HepG2 (cell line): ENCODE results near the gene NIPSNAP3A. TPM values are rescaled to one million over a fixed set of nuclear protein-coding genes. Genes with fewer than 3 reads are reported as not detected.

Source experiments
- ATAC-seq: fragments of 200-7000 bp; cut with Tn5 transposase; 3 replicates; pipeline ENCODE4 v1.9.1; 2020; ENCODE audit warnings: mild to moderate bottlenecking, moderate library complexity
- BruUV-seq: library from RNA; stranded (reverse); fragments of 400-500 nt; replicated peaks from 2 replicates; lab custom pipeline; 2021; lab: Mats Ljungman, UMichigan
- CTCF ChIA-PET: fragments of 300-600 bp; formaldehyde crosslinking; extraction: SDS; loops from one replicate; lab custom pipeline; 2021; ENCODE audit warnings: low total read pairs, inconsistent platforms, low intra/inter-chr PET ratio; lab: Yijun Ruan, JAX
- POLR2A ChIA-PET: fragments of 350-600 bp; sonication (Branson Sonifier 250); formaldehyde crosslinking; loops from one replicate; lab custom pipeline; 2020; ENCODE audit warnings: antibody characterized with exemption, inconsistent platforms; lab: Yijun Ruan, JAX
- DNase-seq: peaks from one replicate; pipeline ENCODE4 v3.0.0-alpha.2; 2015; ENCODE audit warnings: low spot score
- FAIRE-seq: peaks from 3 replicates; lab custom pipeline; 2011; peaks lifted over from hg19 to GRCh38; lab: Jason Lieb, UNC
- H2AFZ ChIP-seq: one replicate; pipeline ENCODE4 v1.6.1; 2011; ENCODE audit warnings: low read length, inconsistent platforms
- H3K27ac ChIP-seq: fragments of 300-600 bp; 3 replicates; pipeline ENCODE4 v1.8.0; 2011; ENCODE audit warnings: mixed run types, mild to moderate bottlenecking, mixed read lengths, low read length, inconsistent platforms; ENCODE audit not compliant: insufficient read depth; ENCODE audit errors: extremely low read length
- H3K27me3 ChIP-seq, 2 experiments: fragments of 200-600 bp in 1 of 2; 2 replicates in 1 of 2; 3 replicates in 1 of 2; pipeline versions ENCODE4 v1.6.0 to v1.8.0; 2011; ENCODE audit warnings: low read length in 2 of 2, mild to moderate bottlenecking in 2 of 2, moderate library complexity in 2 of 2, inconsistent platforms in 1 of 2; ENCODE audit not compliant: insufficient read depth in 2 of 2, control insufficient read depth in 1 of 2
- H3K36me3 ChIP-seq, 2 experiments: fragments of 200-600 bp in 1 of 2; replicated peaks in 1 of 2; 2 replicates in 1 of 2; 3 replicates in 1 of 2; pipeline versions ENCODE4 v1.5.1 to v1.8.0; 2011; ENCODE audit warnings: low read length in 2 of 2, inconsistent platforms in 1 of 2; ENCODE audit not compliant: insufficient read depth in 2 of 2, control insufficient read depth in 1 of 2
- H3K4me1 ChIP-seq: 2 replicates; pipeline ENCODE4 v1.5.1; 2012; ENCODE audit warnings: low read length, inconsistent platforms; ENCODE audit not compliant: insufficient read depth
- H3K4me2 ChIP-seq: 2 replicates; pipeline ENCODE4 v1.6.0; 2011; ENCODE audit warnings: low read depth, low read length, inconsistent platforms
- H3K4me3 ChIP-seq, 3 experiments: fragments of 200-600 bp in 1 of 3; sonication (generic), shearing (Covaris generic) in 1 of 3; replicated peaks in 1 of 3; 2 replicates each; pipeline ENCODE4 v1.5.1; 2011 to 2016; ENCODE audit warnings: low read length in 3 of 3, inconsistent platforms in 2 of 3, low read depth in 2 of 3, mild to moderate bottlenecking in 2 of 3, control low read depth in 1 of 3, mixed read lengths in 1 of 3; ENCODE audit not compliant: insufficient read depth in 1 of 3
- H3K79me2 ChIP-seq: one replicate; pipeline ENCODE4 v1.6.1; 2011; ENCODE audit warnings: low read length, inconsistent platforms; ENCODE audit not compliant: insufficient read depth
- H3K9ac ChIP-seq: 2 replicates; pipeline ENCODE4 v1.6.0; 2011; ENCODE audit warnings: mild to moderate bottlenecking, low read depth, low read length, inconsistent platforms; ENCODE audit not compliant: insufficient read depth
- H3K9me3 ChIP-seq: 2 replicates; pipeline ENCODE4 v1.5.1; 2012; ENCODE audit warnings: mild to moderate bottlenecking, low read length
- H4K20me1 ChIP-seq: 2 replicates; pipeline ENCODE4 v1.6.0; 2011; ENCODE audit warnings: inconsistent platforms, mild to moderate bottlenecking, low read length, moderate library complexity; ENCODE audit not compliant: insufficient read depth
- ESRRA ChIP-seq: sonication (generic); formaldehyde crosslinking; IDR thresholded peaks from 2 replicates; pipeline ENCODE4 v1.5.1; 2020; ENCODE audit warnings: mild to moderate bottlenecking, low read depth, missing genetic modification reagents
- FOXJ3 ChIP-seq: sonication (generic); formaldehyde crosslinking; IDR thresholded peaks from 2 replicates; pipeline ENCODE4 v1.4.0; 2020; ENCODE audit warnings: missing genetic modification reagents, mild to moderate bottlenecking, borderline replicate concordance
- MYC ChIP-seq: sonication (generic); formaldehyde crosslinking; IDR thresholded peaks from 2 replicates; pipeline ENCODE4 v1.9.0; 2021; ENCODE audit warnings: missing genetic modification reagents, borderline replicate concordance
- NCOA5 ChIP-seq: sonication (generic); formaldehyde crosslinking; IDR thresholded peaks from 2 replicates; pipeline ENCODE4 v1.4.0; 2020; ENCODE audit warnings: missing genetic modification reagents
- SOX6 ChIP-seq, 2 experiments: fragments of 450-650 bp in 1 of 2; sonication (generic) in 1 of 2; formaldehyde crosslinking in 1 of 2; IDR thresholded peaks; 2 replicates each; pipeline versions ENCODE4 v1.4.0 to v1.6.1; 2017 to 2020; ENCODE audit warnings: antibody characterized with exemption in 1 of 2, mild to moderate bottlenecking in 1 of 2, missing genetic modification reagents in 1 of 2
- SUZ12 ChIP-seq: fragments of 150-350 bp; IDR thresholded peaks from 2 replicates; pipeline ENCODE4 v1.6.1; 2014; ENCODE audit warnings: low read depth, low read length
- ZFYVE20 ChIP-seq: sonication (generic); formaldehyde crosslinking; IDR thresholded peaks from 2 replicates; pipeline ENCODE4 v1.8.0; 2023; ENCODE audit warnings: low read depth, mild to moderate bottlenecking, moderate library complexity, missing genetic modification reagents, borderline replicate concordance
- ZNF180 ChIP-seq: sonication (generic); formaldehyde crosslinking; IDR thresholded peaks from 2 replicates; pipeline ENCODE4 v1.4.0; 2020; ENCODE audit warnings: low read depth, missing genetic modification reagents, borderline replicate concordance
- ZNF484 ChIP-seq: sonication (generic); formaldehyde crosslinking; IDR thresholded peaks from 2 replicates; pipeline ENCODE4 v1.5.1; 2020; ENCODE audit warnings: mild to moderate bottlenecking, low read depth, missing genetic modification reagents, borderline replicate concordance
- ZNF619 ChIP-seq: sonication (generic); formaldehyde crosslinking; IDR thresholded peaks from 2 replicates; pipeline ENCODE4 v1.4.0; 2020; ENCODE audit warnings: mild to moderate bottlenecking, missing genetic modification reagents
- ZNF713 ChIP-seq: sonication (generic); formaldehyde crosslinking; IDR thresholded peaks from 2 replicates; pipeline ENCODE4 v1.4.0; 2020; ENCODE audit warnings: mild to moderate bottlenecking, missing genetic modification reagents
- WGBS: methylation state at CpG from one replicate; pipeline ENCODE4 v1.1.6; 2017; ENCODE audit warnings: low lambda C conversion rate; 5-methylcytosine and 5-hydroxymethylcytosine counted together
- in situ Hi-C: cut with HindIII; loops from 2 replicates; pipeline ENCODE4 v1.10.0; 2017; ENCODE audit warnings: low pct_unique_long_range_greater_than_20kb; ENCODE audit not compliant: extremely low pct_ligation_motif_present
- intact Hi-C: fragments of 100-400 bp; cut with micrococcal nuclease; formaldehyde crosslinking; loops from one replicate; pipeline ENCODE4 v1.10.0; 2022; ENCODE audit not compliant: unreplicated experiment
- polyA plus RNA-seq, 8 experiments: library from polyadenylated mRNA; depleted of rRNA in 3 of 8; stranded (reverse) in 7 of 8; unstranded in 1 of 8; fragments of >200 nt; fragmentation: Illumina TruSeq in 4 of 8; extraction: Trizol in 4 of 8; gene quantifications; 2 replicates each; pipeline versions ENCODE4 v1.2.1 to v1.2.3, GENCODE V29; 2011 to 2016; ENCODE audit warnings: low read depth in 4 of 8, missing spikeins in 1 of 8, mixed read lengths in 1 of 8; ENCODE audit not compliant: insufficient read depth in 1 of 8
- total RNA-seq, 5 experiments: library from RNA; depleted of rRNA; stranded (reverse); fragments of >200 nt; fragmentation: Illumina TruSeq; extraction: Trizol; gene quantifications; 2 replicates each; pipeline ENCODE4 v1.2.3, GENCODE V29; 2016; ENCODE audit warnings: low read depth in 1 of 5
- TF ChIP-seq, protein P1 (sequence below): sonication (generic); formaldehyde crosslinking; IDR thresholded peaks from 2 replicates; pipeline ENCODE4; 2020; ENCODE audit warnings: missing genetic modification reagents, mild to moderate bottlenecking, borderline replicate concordance
- TF ChIP-seq, protein P2 (sequence below): sonication (generic); formaldehyde crosslinking; IDR thresholded peaks from 2 replicates; pipeline ENCODE4 v1.4.0; 2020; ENCODE audit warnings: missing genetic modification reagents
- TF ChIP-seq, protein P3 (sequence below): sonication (generic); formaldehyde crosslinking; IDR thresholded peaks from 2 replicates; pipeline ENCODE4 v1.4.0; 2020; ENCODE audit warnings: mild to moderate bottlenecking, missing genetic modification reagents
- TF ChIP-seq, protein P4 (sequence below): sonication (generic); formaldehyde crosslinking; IDR thresholded peaks from 2 replicates; pipeline ENCODE4 v1.4.0; 2020; ENCODE audit warnings: mild to moderate bottlenecking, missing genetic modification reagents

Gene NIPSNAP3A
- total and polyA plus RNA-seq, 2 of the 13 experiments (the other 11 are each of a cell fraction or from before 2014, with no cell fraction given): 13.7 to 14.6 TPM

DNA sequence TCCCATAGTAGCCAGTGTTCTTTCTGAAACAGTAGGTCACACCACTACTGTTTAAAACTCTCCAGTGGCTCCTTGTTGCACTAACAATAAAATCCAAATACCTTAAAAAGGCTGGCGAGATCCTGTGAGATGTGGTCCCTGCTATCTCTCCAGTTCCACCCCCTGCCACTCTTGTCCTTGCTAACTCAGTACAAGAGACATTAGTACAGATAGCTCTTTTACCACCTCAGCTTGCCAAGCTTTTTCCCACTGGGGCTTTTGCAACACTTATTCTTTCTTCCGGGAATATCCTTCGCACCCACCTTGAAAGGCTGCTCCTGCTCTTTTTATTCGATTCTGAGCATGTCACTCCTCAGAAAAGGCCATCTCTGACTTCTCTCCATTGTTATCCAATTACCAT, 31.3 kb downstream of the NIPSNAP3A start (continued):
- TF ChIP-seq ZFYVE20 (CRISPR knock-in tag) (no peak), NCOA5 (CRISPR knock-in tag) (no peak)

DNA sequence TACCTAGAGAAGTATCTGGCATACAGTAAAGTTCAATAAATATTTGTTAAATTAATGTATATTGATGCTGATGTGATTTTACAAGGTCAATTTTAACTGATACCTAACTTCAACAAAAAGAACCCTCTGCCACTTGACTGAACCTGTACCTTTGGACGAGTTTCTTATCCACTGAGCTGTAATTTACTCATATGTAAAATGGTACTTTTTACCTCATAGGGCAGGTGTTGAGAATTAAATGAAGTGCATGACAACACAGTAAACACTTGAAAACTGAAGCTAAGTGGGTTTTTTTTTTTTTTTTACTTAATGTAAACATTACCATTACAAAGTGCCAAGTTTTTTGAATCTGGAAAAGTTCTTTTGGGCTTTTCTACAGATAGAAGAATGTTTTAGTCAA, 31.9 kb downstream of the NIPSNAP3A start:
- 100% methylated on average over 1 of the region's 1 CpG for WGBS
- H3K27ac ChIP-seq: no peak overlapping the region
- FAIRE-seq: no peak
- H3K4me3 ChIP-seq: no peak overlapping the region
- H3K4me2 ChIP-seq: no peak overlapping the region
- in situ Hi-C loops (no loop called here), intact Hi-C loops (no loop called here)
- no peak overlapping the region for H3K9ac ChIP-seq
- CTCF ChIA-PET: no interaction called here
- POLR2A ChIA-PET: no interaction called here
- H3K4me1 ChIP-seq: no peaks in the 10 kb centered on the region
- no peak overlapping the region for H2AFZ ChIP-seq
- H3K36me3 ChIP-seq: peaks cover 8 to 20% of the 10 kb centered on the region in 2 experiments
- TF ChIP-seq FOXJ3 (CRISPR knock-in tag) (no peak), ESRRA (no peak), ZNF713 (no peak), ZNF180 (no peak), ZNF484 (CRISPR knock-in tag) (no peak), SOX6 (IDR thresholded peaks at IDR 0.05) (no peak), SOX6 (CRISPR knock-in tag; IDR thresholded peaks at IDR 0.05) (no peak), SUZ12 (no peak), MYC (CRISPR knock-in tag) (no peak), ZNF619 (CRISPR knock-in tag) (no peak)
- TF ChIP-seq, protein P1, sequence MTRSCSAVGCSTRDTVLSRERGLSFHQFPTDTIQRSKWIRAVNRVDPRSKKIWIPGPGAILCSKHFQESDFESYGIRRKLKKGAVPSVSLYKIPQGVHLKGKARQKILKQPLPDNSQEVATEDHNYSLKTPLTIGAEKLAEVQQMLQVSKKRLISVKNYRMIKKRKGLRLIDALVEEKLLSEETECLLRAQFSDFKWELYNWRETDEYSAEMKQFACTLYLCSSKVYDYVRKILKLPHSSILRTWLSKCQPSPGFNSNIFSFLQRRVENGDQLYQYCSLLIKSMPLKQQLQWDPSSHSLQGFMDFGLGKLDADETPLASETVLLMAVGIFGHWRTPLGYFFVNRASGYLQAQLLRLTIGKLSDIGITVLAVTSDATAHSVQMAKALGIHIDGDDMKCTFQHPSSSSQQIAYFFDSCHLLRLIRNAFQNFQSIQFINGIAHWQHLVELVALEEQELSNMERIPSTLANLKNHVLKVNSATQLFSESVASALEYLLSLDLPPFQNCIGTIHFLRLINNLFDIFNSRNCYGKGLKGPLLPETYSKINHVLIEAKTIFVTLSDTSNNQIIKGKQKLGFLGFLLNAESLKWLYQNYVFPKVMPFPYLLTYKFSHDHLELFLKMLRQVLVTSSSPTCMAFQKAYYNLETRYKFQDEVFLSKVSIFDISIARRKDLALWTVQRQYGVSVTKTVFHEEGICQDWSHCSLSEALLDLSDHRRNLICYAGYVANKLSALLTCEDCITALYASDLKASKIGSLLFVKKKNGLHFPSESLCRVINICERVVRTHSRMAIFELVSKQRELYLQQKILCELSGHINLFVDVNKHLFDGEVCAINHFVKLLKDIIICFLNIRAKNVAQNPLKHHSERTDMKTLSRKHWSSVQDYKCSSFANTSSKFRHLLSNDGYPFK (CRISPR knock-in tag): no peak
- TF ChIP-seq, protein P2, sequence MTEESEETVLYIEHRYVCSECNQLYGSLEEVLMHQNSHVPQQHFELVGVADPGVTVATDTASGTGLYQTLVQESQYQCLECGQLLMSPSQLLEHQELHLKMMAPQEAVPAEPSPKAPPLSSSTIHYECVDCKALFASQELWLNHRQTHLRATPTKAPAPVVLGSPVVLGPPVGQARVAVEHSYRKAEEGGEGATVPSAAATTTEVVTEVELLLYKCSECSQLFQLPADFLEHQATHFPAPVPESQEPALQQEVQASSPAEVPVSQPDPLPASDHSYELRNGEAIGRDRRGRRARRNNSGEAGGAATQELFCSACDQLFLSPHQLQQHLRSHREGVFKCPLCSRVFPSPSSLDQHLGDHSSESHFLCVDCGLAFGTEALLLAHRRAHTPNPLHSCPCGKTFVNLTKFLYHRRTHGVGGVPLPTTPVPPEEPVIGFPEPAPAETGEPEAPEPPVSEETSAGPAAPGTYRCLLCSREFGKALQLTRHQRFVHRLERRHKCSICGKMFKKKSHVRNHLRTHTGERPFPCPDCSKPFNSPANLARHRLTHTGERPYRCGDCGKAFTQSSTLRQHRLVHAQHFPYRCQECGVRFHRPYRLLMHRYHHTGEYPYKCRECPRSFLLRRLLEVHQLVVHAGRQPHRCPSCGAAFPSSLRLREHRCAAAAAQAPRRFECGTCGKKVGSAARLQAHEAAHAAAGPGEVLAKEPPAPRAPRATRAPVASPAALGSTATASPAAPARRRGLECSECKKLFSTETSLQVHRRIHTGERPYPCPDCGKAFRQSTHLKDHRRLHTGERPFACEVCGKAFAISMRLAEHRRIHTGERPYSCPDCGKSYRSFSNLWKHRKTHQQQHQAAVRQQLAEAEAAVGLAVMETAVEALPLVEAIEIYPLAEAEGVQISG (CRISPR knock-in tag): no peak
- TF ChIP-seq, protein P3, sequence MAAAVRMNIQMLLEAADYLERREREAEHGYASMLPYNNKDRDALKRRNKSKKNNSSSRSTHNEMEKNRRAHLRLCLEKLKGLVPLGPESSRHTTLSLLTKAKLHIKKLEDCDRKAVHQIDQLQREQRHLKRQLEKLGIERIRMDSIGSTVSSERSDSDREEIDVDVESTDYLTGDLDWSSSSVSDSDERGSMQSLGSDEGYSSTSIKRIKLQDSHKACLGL (CRISPR knock-in tag): no peak
- TF ChIP-seq, protein P4, sequence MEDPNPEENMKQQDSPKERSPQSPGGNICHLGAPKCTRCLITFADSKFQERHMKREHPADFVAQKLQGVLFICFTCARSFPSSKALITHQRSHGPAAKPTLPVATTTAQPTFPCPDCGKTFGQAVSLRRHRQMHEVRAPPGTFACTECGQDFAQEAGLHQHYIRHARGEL (CRISPR knock-in tag): no peak
- no peaks in the 10 kb centered on the region for H4K20me1 ChIP-seq
- H3K27me3 ChIP-seq: no peaks in the 10 kb centered on the region
- H3K79me2 ChIP-seq: no peaks in the 10 kb centered on the region
- no peaks in the 10 kb centered on the region for H3K9me3 ChIP-seq
- no peak for DNase-seq
- no peak for ATAC-seq
- no TSS peak for BruUV-seq
